Measurements from ENCODE around the gene GABRA1. TPM values are rescaled to one million over a fixed set of nuclear protein-coding genes. Genes with fewer than 3 reads are reported as not detected.

The GABRA1 gene
- total and polyA plus RNA-seq, 5 donors from 2014 or later: not detected

DNA sequence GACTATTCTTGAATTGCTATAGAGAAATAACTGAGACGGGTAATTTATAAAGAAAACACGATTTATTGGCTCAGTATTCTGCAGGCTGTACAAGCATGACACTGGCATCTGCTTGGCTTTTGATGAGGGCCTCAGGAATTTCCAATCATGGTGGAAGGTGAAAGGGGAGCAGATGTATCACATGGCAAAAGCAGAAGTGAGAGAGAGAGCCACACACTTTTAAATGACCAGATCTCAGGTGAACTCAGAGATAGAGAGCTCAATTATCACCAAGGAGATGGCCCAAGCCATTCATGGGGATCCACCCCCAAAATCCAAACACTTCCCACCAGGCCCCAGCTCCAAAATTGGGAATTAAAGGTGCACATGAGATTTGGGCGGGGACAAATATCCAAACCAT lies 15.3 kb downstream of the GABRA1 start:
- H3K4me1 ChIP-seq (ENCODE audit: control insufficient read depth, insufficient read depth, low read length, poor library complexity, severe bottlenecking): no peaks in the 10 kb centered on the region
- no peaks in the 10 kb centered on the region for H3K36me3 ChIP-seq (ENCODE audit: control insufficient read depth, insufficient read depth, low read length)
- peaks cover 0 to 8% (median 0%) of the 10 kb centered on the region in 7 donors for H3K9me3 Mint-ChIP-seq
- H3K27ac Mint-ChIP-seq: no peak overlapping the region
- ATAC-seq (ENCODE audit: low read depth in 2 of 2) (no peak), DNase-seq (no peak)
- H3K27ac ChIP-seq (ENCODE audit: insufficient read depth, low read length, poor library complexity, severe bottlenecking): no peak overlapping the region
- no peaks in the 10 kb centered on the region for H3K27me3 ChIP-seq (ENCODE audit: control insufficient read depth, insufficient read depth, low read length)
- H3K4me1 Mint-ChIP-seq: no peaks in the 10 kb centered on the region
- H3K36me3 Mint-ChIP-seq: no peaks in the 10 kb centered on the region
- no peaks in the 10 kb centered on the region for H3K9me3 ChIP-seq (ENCODE audit: control insufficient read depth in 2 of 2, low read length in 2 of 2)
- H3K4me3 Mint-ChIP-seq: no peak overlapping the region
- H3K27me3 Mint-ChIP-seq: no peaks in the 10 kb centered on the region
- H3K4me3 ChIP-seq (ENCODE audit: low read depth, low read length): no peak overlapping the region

DNA sequence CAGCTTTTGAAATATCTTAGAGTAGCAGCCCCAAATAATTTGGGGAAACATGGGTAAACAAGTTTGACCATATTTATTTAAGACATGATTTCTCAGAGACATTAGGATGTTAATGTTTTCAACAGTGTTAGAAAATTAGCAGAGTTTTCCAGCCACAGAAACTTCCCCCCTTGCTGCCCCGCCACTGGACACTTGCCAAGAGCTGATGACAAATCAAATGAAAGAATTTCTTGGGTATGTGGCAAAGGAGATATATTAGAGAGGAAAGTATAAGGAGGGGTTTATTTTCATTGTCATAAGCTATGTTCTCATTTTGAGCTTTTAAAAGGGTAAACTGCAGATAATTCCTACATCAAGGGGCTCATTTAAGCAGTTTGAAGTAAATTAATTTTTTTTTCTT lies 15.9 kb downstream of the GABRA1 start:
- Mint-ChIP-seq H3K27ac (no peak overlapping the region), H3K4me3 (no peak overlapping the region), H3K36me3 (no peaks in the 10 kb centered on the region), H3K27me3 (no peaks in the 10 kb centered on the region), H3K9me3 (peaks cover 0 to 7% (median 0%) of the 10 kb centered on the region in 7 donors), H3K4me1 (no peaks in the 10 kb centered on the region)
- no peaks in the 10 kb centered on the region for H3K4me1 ChIP-seq (ENCODE audit: control insufficient read depth, insufficient read depth, low read length, poor library complexity, severe bottlenecking)
- no peaks in the 10 kb centered on the region for H3K36me3 ChIP-seq (ENCODE audit: control insufficient read depth, insufficient read depth, low read length)
- DNase-seq (no peak), ATAC-seq (ENCODE audit: low read depth in 2 of 2) (no peak)
- no peaks in the 10 kb centered on the region for H3K9me3 ChIP-seq (ENCODE audit: control insufficient read depth in 2 of 2, low read length in 2 of 2)
- H3K27ac ChIP-seq (ENCODE audit: insufficient read depth, low read length, poor library complexity, severe bottlenecking): no peak overlapping the region
- no peak overlapping the region for H3K4me3 ChIP-seq (ENCODE audit: low read depth, low read length)
- no peaks in the 10 kb centered on the region for H3K27me3 ChIP-seq (ENCODE audit: control insufficient read depth, insufficient read depth, low read length)

GRCh38 chr5:161865510-161865909 lies 17.6 kb downstream of the GABRA1 start:
- H3K4me3 ChIP-seq (ENCODE audit: low read depth, low read length): no peak overlapping the region
- no peak overlapping the region for H3K27ac ChIP-seq (ENCODE audit: insufficient read depth, low read length, poor library complexity, severe bottlenecking)
- no peak overlapping the region for H3K27ac Mint-ChIP-seq
- DNase-seq (no peak), ATAC-seq (ENCODE audit: low read depth in 2 of 2) (no peak)
- no peaks in the 10 kb centered on the region for H3K27me3 Mint-ChIP-seq
- H3K4me1 ChIP-seq (ENCODE audit: control insufficient read depth, insufficient read depth, low read length, poor library complexity, severe bottlenecking): no peaks in the 10 kb centered on the region
- H3K36me3 ChIP-seq (ENCODE audit: control insufficient read depth, insufficient read depth, low read length): no peaks in the 10 kb centered on the region
- H3K9me3 ChIP-seq (ENCODE audit: control insufficient read depth in 2 of 2, low read length in 2 of 2): no peaks in the 10 kb centered on the region
- no peak overlapping the region for H3K4me3 Mint-ChIP-seq
- no peaks in the 10 kb centered on the region for H3K4me1 Mint-ChIP-seq
- peaks cover 0 to 7% (median 0%) of the 10 kb centered on the region in 7 donors for H3K9me3 Mint-ChIP-seq
- H3K36me3 Mint-ChIP-seq: no peaks in the 10 kb centered on the region
- H3K27me3 ChIP-seq (ENCODE audit: control insufficient read depth, insufficient read depth, low read length): no peaks in the 10 kb centered on the region

- H3K27ac ChIP-seq (ENCODE audit: insufficient read depth, low read length, poor library complexity, severe bottlenecking): no peak overlapping the region
- no peaks in the 10 kb centered on the region for H3K9me3 ChIP-seq (ENCODE audit: control insufficient read depth in 2 of 2, low read length in 2 of 2)
- H3K4me1 ChIP-seq (ENCODE audit: control insufficient read depth, insufficient read depth, low read length, poor library complexity, severe bottlenecking): no peaks in the 10 kb centered on the region
- no peaks in the 10 kb centered on the region for H3K36me3 ChIP-seq (ENCODE audit: control insufficient read depth, insufficient read depth, low read length)
- no peak overlapping the region for H3K4me3 Mint-ChIP-seq
- no peaks in the 10 kb centered on the region for H3K36me3 Mint-ChIP-seq
- H3K4me3 ChIP-seq (ENCODE audit: low read depth, low read length): no peak overlapping the region
- H3K27me3 ChIP-seq (ENCODE audit: control insufficient read depth, insufficient read depth, low read length): no peaks in the 10 kb centered on the region
- no peaks in the 10 kb centered on the region for H3K27me3 Mint-ChIP-seq
- no peak for ATAC-seq (ENCODE audit: low read depth in 2 of 2)
- H3K4me1 Mint-ChIP-seq: no peaks in the 10 kb centered on the region
- no peak for DNase-seq
- peaks cover 0 to 8% (median 0%) of the 10 kb centered on the region in 7 donors for H3K9me3 Mint-ChIP-seq
- H3K27ac Mint-ChIP-seq: no peak overlapping the region
Observed at GRCh38 chr5:161889971-161890370, 42.1 kb downstream of the GABRA1 start.

- Mint-ChIP-seq H3K27me3 (no peaks in the 10 kb centered on the region), H3K4me1 (no peaks in the 10 kb centered on the region), H3K27ac (no peak overlapping the region), H3K4me3 (no peak overlapping the region), H3K36me3 (no peaks in the 10 kb centered on the region), H3K9me3 (peaks cover 0 to 2% (median 0%) of the 10 kb centered on the region in 7 donors)
- Histone ChIP-seq H3K4me1 (ENCODE audit: control insufficient read depth, insufficient read depth, low read length, poor library complexity, severe bottlenecking) (no peaks in the 10 kb centered on the region), H3K36me3 (ENCODE audit: control insufficient read depth, insufficient read depth, low read length) (no peaks in the 10 kb centered on the region), H3K9me3 (ENCODE audit: control insufficient read depth in 2 of 2, low read length in 2 of 2) (no peaks in the 10 kb centered on the region), H3K4me3 (ENCODE audit: low read depth, low read length) (no peak overlapping the region), H3K27ac (ENCODE audit: insufficient read depth, low read length, poor library complexity, severe bottlenecking) (no peak overlapping the region), H3K27me3 (ENCODE audit: control insufficient read depth, insufficient read depth, low read length) (no peaks in the 10 kb centered on the region)
- DNase-seq (no peak), ATAC-seq (ENCODE audit: low read depth in 2 of 2) (no peak)
Observed at GRCh38 chr5:161895514-161895913, 47.6 kb downstream of the GABRA1 start.

DNA sequence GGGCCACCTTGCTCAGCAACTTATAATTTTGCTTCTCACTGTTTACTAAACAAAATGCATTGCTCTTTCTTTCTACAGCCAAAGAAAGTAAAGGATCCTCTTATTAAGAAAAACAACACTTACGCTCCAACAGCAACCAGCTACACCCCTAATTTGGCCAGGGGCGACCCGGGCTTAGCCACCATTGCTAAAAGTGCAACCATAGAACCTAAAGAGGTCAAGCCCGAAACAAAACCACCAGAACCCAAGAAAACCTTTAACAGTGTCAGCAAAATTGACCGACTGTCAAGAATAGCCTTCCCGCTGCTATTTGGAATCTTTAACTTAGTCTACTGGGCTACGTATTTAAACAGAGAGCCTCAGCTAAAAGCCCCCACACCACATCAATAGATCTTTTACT lies 49.1 kb downstream of the GABRA1 start:
- no peak overlapping the region for H3K27ac Mint-ChIP-seq
- H3K9me3 Mint-ChIP-seq: peaks cover 0 to 2% (median 0%) of the 10 kb centered on the region in 7 donors
- Histone ChIP-seq H3K27ac (ENCODE audit: insufficient read depth, low read length, poor library complexity, severe bottlenecking) (no peak overlapping the region), H3K27me3 (ENCODE audit: control insufficient read depth, insufficient read depth, low read length) (no peaks in the 10 kb centered on the region), H3K4me3 (ENCODE audit: low read depth, low read length) (no peak overlapping the region), H3K9me3 (ENCODE audit: control insufficient read depth in 2 of 2, low read length in 2 of 2) (no peaks in the 10 kb centered on the region), H3K36me3 (ENCODE audit: control insufficient read depth, insufficient read depth, low read length) (no peaks in the 10 kb centered on the region), H3K4me1 (ENCODE audit: control insufficient read depth, insufficient read depth, low read length, poor library complexity, severe bottlenecking) (no peaks in the 10 kb centered on the region)
- H3K4me3 Mint-ChIP-seq: no peak overlapping the region
- H3K4me1 Mint-ChIP-seq: no peaks in the 10 kb centered on the region
- no peaks in the 10 kb centered on the region for H3K36me3 Mint-ChIP-seq
- no peak for DNase-seq
- no peak for ATAC-seq (ENCODE audit: low read depth in 2 of 2)
- no peaks in the 10 kb centered on the region for H3K27me3 Mint-ChIP-seq

DNA sequence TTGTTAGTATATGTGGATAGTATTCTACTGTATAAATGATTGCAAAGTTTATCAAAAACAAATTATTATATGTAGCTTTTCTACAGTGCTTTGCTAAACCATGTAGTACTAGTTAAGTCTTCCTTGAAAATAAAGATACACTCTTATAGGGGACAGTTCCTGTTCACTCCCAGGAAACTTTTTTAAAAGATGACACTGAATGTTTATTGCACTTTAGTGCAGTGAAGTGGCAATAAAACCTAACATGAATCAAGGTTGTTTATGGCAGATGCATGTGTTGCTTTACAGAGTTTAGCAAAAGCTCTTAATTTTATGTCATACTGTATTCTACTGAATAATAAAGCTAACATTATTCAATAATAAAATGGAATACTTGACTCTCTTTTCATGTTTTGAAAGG lies 51.7 kb downstream of the GABRA1 start:
- DNase-seq (no peak), ATAC-seq (ENCODE audit: low read depth in 2 of 2) (no peak)
- Mint-ChIP-seq H3K27ac (no peak overlapping the region), H3K4me1 (no peaks in the 10 kb centered on the region), H3K9me3 (peaks cover 0 to 8% (median 1%) of the 10 kb centered on the region in 7 donors), H3K4me3 (no peak overlapping the region), H3K27me3 (no peaks in the 10 kb centered on the region), H3K36me3 (no peaks in the 10 kb centered on the region)
- Histone ChIP-seq H3K27me3 (ENCODE audit: control insufficient read depth, insufficient read depth, low read length) (no peaks in the 10 kb centered on the region), H3K27ac (ENCODE audit: insufficient read depth, low read length, poor library complexity, severe bottlenecking) (no peak overlapping the region), H3K36me3 (ENCODE audit: control insufficient read depth, insufficient read depth, low read length) (no peaks in the 10 kb centered on the region), H3K4me1 (ENCODE audit: control insufficient read depth, insufficient read depth, low read length, poor library complexity, severe bottlenecking) (no peaks in the 10 kb centered on the region), H3K9me3 (ENCODE audit: control insufficient read depth in 2 of 2, low read length in 2 of 2) (no peaks in the 10 kb centered on the region), H3K4me3 (ENCODE audit: low read depth, low read length) (no peak overlapping the region)

GRCh38 chr5:161900981-161901380 lies 53.1 kb downstream of the GABRA1 start:
- no peaks in the 10 kb centered on the region for H3K9me3 ChIP-seq (ENCODE audit: control insufficient read depth in 2 of 2, low read length in 2 of 2)
- Mint-ChIP-seq H3K36me3 (no peaks in the 10 kb centered on the region), H3K27ac (no peak overlapping the region), H3K4me3 (no peak overlapping the region), H3K9me3 (peaks cover 0 to 8% (median 3%) of the 10 kb centered on the region in 7 donors), H3K27me3 (no peaks in the 10 kb centered on the region), H3K4me1 (no peaks in the 10 kb centered on the region)
- no peaks in the 10 kb centered on the region for H3K27me3 ChIP-seq (ENCODE audit: control insufficient read depth, insufficient read depth, low read length)
- no peaks in the 10 kb centered on the region for H3K4me1 ChIP-seq (ENCODE audit: control insufficient read depth, insufficient read depth, low read length, poor library complexity, severe bottlenecking)
- no peak overlapping the region for H3K4me3 ChIP-seq (ENCODE audit: low read depth, low read length)
- DNase-seq (no peak), ATAC-seq (ENCODE audit: low read depth in 2 of 2) (no peak)
- H3K27ac ChIP-seq (ENCODE audit: insufficient read depth, low read length, poor library complexity, severe bottlenecking): no peak overlapping the region
- no peaks in the 10 kb centered on the region for H3K36me3 ChIP-seq (ENCODE audit: control insufficient read depth, insufficient read depth, low read length)
